Measurements from ENCODE around the gene RAB23. TPM values are rescaled to one million over a fixed set of nuclear protein-coding genes. Genes with fewer than 3 reads are reported as not detected.

The RAB23 gene
- total and polyA plus RNA-seq, 2 donors (not counting 3 experiments of a cell fraction or from before 2014, with no cell fraction given): 3.4 to 9.4 TPM

GRCh38 chr6:57207872-57208271 lies 14.2 kb downstream of the RAB23 start:
- Histone ChIP-seq H3K4me1 (ENCODE audit: control insufficient read depth, extremely low read depth, insufficient read depth, low read length) (no peaks in the 10 kb centered on the region), H3K4me2 (ENCODE audit: insufficient read depth, low read length) (no peak overlapping the region), H3K9ac (replicated peaks; ENCODE audit: extremely low read depth, insufficient read depth, low read length) (no peak overlapping the region), H3K9me1 (replicated peaks; ENCODE audit: control insufficient read depth, extremely low read depth, insufficient read depth, low read length) (no peaks in the 10 kb centered on the region), H2AFZ (ENCODE audit: low read depth, low read length) (no peak overlapping the region), H4K20me1 (replicated peaks; ENCODE audit: control insufficient read depth, extremely low read depth, insufficient read depth, low read length) (no peaks in the 10 kb centered on the region), H3K27ac (ENCODE audit: insufficient read depth, low read depth, low read length) (no peak overlapping the region), H3K9me3 (replicated peaks; ENCODE audit: control insufficient read depth, insufficient read depth, low read length) (no peaks in the 10 kb centered on the region), H3K4me3 (replicated peaks in 1 of 3; ENCODE audit: insufficient read depth in 1 of 3, low read depth in 1 of 3, low read length in 3 of 3) (no peak overlapping the region), H3K27me3 (ENCODE audit: control insufficient read depth in 2 of 2, insufficient read depth in 2 of 2, low read length in 2 of 2) (no peaks in the 10 kb centered on the region), H3K36me3 (ENCODE audit: control insufficient read depth in 2 of 2, extremely low read depth in 1 of 2, insufficient read depth in 2 of 2, low read length in 2 of 2) (no peaks in the 10 kb centered on the region), H3K79me2 (ENCODE audit: control insufficient read depth, insufficient read depth, low read length) (peaks cover 3% of the 10 kb centered on the region)
- TF ChIP-seq CTCF (IDR thresholded peaks at IDR 0.05; ENCODE audit: extremely low read depth in 1 of 2, insufficient read depth in 1 of 2, low read depth in 1 of 2, low read length in 2 of 2) (no peak), MAX (IDR thresholded peaks at IDR 0.05; ENCODE audit: insufficient read depth, insufficient read length) (no peak), POLR2AphosphoS5 (IDR thresholded peaks at IDR 0.05; ENCODE audit: insufficient read depth, low read depth, low read length) (no peak)
- no peak for DNase-seq (ENCODE audit: low read depth, low spot score)
- POLR2A ChIA-PET: no interaction called here
- CTCF ChIA-PET: interaction anchor here (1.3 to 2.2 kb wide), 4 partner anchors 13 to 305 kb away, joined by 4 to 8 read pairs (median 4); partner anchors contain the start of gene RAB23
- no peak for FAIRE-seq
- intact Hi-C loops (cut with micrococcal nuclease): no loop called here
- dilution Hi-C loops (cut with MboI; ENCODE audit: extremely low pct_ligation_motif_present, low sequenced_read_pairs): no loop called here
- no TSS peak for BruUV-seq (replicated peaks)

GRCh38 chr6:57207141-57207540 lies 15.0 kb downstream of the RAB23 start:
- Histone ChIP-seq H3K4me3 (replicated peaks in 1 of 3; ENCODE audit: insufficient read depth in 1 of 3, low read depth in 1 of 3, low read length in 3 of 3) (no peak overlapping the region), H3K9ac (replicated peaks; ENCODE audit: extremely low read depth, insufficient read depth, low read length) (no peak overlapping the region), H3K4me1 (ENCODE audit: control insufficient read depth, extremely low read depth, insufficient read depth, low read length) (no peaks in the 10 kb centered on the region), H3K9me1 (replicated peaks; ENCODE audit: control insufficient read depth, extremely low read depth, insufficient read depth, low read length) (no peaks in the 10 kb centered on the region), H3K9me3 (replicated peaks; ENCODE audit: control insufficient read depth, insufficient read depth, low read length) (no peaks in the 10 kb centered on the region), H2AFZ (ENCODE audit: low read depth, low read length) (no peak overlapping the region), H3K36me3 (ENCODE audit: control insufficient read depth in 2 of 2, extremely low read depth in 1 of 2, insufficient read depth in 2 of 2, low read length in 2 of 2) (no peaks in the 10 kb centered on the region), H3K79me2 (ENCODE audit: control insufficient read depth, insufficient read depth, low read length) (no peaks in the 10 kb centered on the region), H3K27ac (ENCODE audit: insufficient read depth, low read depth, low read length) (no peak overlapping the region), H4K20me1 (replicated peaks; ENCODE audit: control insufficient read depth, extremely low read depth, insufficient read depth, low read length) (no peaks in the 10 kb centered on the region), H3K27me3 (ENCODE audit: control insufficient read depth in 2 of 2, insufficient read depth in 2 of 2, low read length in 2 of 2) (no peaks in the 10 kb centered on the region), H3K4me2 (ENCODE audit: insufficient read depth, low read length) (no peak overlapping the region)
- DNase-seq (ENCODE audit: low read depth, low spot score) (no peak), FAIRE-seq (no peak)
- CTCF ChIA-PET: interaction anchor here (0.9 to 2.2 kb wide), 4 partner anchors 13 to 304 kb away, joined by 3 to 8 read pairs (median 4); partner anchors contain the start of gene RAB23
- intact Hi-C loops (cut with micrococcal nuclease): no loop called here
- dilution Hi-C loops (cut with MboI; ENCODE audit: extremely low pct_ligation_motif_present, low sequenced_read_pairs): no loop called here
- no TSS peak for BruUV-seq (replicated peaks)
- POLR2A ChIA-PET: no interaction called here
- TF ChIP-seq CTCF (IDR thresholded peaks at IDR 0.05; ENCODE audit: extremely low read depth in 1 of 2, insufficient read depth in 1 of 2, low read depth in 1 of 2, low read length in 2 of 2) (no peak), GATA2 (IDR thresholded peaks at IDR 0.05; ENCODE audit: insufficient read depth, insufficient read length, low read depth, low read length) (no peak), POLR2A (IDR thresholded peaks at IDR 0.05; ENCODE audit: low read depth, low read length) (no peak), MYC (IDR thresholded peaks at IDR 0.05; ENCODE audit: low read depth, low read length) (no peak), JUN (IDR thresholded peaks at IDR 0.05; ENCODE audit: borderline replicate concordance, insufficient read depth, insufficient read length, low read depth) (no peak), EZH2 (IDR thresholded peaks at IDR 0.05; ENCODE audit: borderline replicate concordance, low read depth, low read length, severe bottlenecking) (no peak), FOS (IDR thresholded peaks at IDR 0.05; ENCODE audit: borderline replicate concordance, insufficient read depth, low read length) (no peak), POLR2AphosphoS5 (IDR thresholded peaks at IDR 0.05; ENCODE audit: insufficient read depth, low read depth, low read length) (no peak), MAX (IDR thresholded peaks at IDR 0.05; ENCODE audit: insufficient read depth, insufficient read length) (no peak)
